Testis (tissue), 2 donors: ENCODE measurements around the gene MYOC.

Experiments used
- POLR2A ChIP-seq: fragments of 450-650 bp; IDR thresholded peaks from one replicate; pipeline ENCODE4 v1.6.1; 2017; ENCODE audit warnings: antibody characterized with exemption, mild to moderate bottlenecking, moderate library complexity
- TF ChIP-seq, protein P1 (sequence below), 3 experiments: fragments of 450-650 bp in 2 of 3; fragments of 200-600 bp in 1 of 3; sonication (generic) in 1 of 3; IDR thresholded peaks; one replicate each; pipeline ENCODE4 v1.5.1; 2016 to 2019; ENCODE audit warnings: antibody characterized with exemption in 3 of 3, mild to moderate bottlenecking in 2 of 3, moderate library complexity in 1 of 3

- TF ChIP-seq, protein P1, sequence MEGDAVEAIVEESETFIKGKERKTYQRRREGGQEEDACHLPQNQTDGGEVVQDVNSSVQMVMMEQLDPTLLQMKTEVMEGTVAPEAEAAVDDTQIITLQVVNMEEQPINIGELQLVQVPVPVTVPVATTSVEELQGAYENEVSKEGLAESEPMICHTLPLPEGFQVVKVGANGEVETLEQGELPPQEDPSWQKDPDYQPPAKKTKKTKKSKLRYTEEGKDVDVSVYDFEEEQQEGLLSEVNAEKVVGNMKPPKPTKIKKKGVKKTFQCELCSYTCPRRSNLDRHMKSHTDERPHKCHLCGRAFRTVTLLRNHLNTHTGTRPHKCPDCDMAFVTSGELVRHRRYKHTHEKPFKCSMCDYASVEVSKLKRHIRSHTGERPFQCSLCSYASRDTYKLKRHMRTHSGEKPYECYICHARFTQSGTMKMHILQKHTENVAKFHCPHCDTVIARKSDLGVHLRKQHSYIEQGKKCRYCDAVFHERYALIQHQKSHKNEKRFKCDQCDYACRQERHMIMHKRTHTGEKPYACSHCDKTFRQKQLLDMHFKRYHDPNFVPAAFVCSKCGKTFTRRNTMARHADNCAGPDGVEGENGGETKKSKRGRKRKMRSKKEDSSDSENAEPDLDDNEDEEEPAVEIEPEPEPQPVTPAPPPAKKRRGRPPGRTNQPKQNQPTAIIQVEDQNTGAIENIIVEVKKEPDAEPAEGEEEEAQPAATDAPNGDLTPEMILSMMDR (IDR thresholded peaks at IDR 0.05): no peak
- no peak for TF ChIP-seq POLR2A
Observed at GRCh38 chr1:171654201-171654941, 1.9 kb upstream of the MYOC start.
